Naive thymus-derived CD8-positive, alpha-beta T cell (primary cell): ENCODE data around the gene SDK2. TPM values are rescaled to one million over a fixed set of nuclear protein-coding genes. Genes with fewer than 3 reads are reported as not detected.

Experiments used
- ATAC-seq, 2 donors: fragments of 150-1000 bp; cut with Tn5 transposase in 1 of 2; sonication (Bioruptor Pico), chemical (Tn5 transposase) in 1 of 2; 1 replicate in 1 of 2; 2 replicates in 1 of 2; pipeline ENCODE4 v1.10.0; 2021; ENCODE audit warnings: mild to moderate bottlenecking in 2 of 2, moderate library complexity in 2 of 2
- POLR2A ChIA-PET: fragments of 350-600 bp; sonication (Branson Sonifier 250); formaldehyde crosslinking; loops from one replicate; lab custom pipeline; 2021; ENCODE audit warnings: antibody characterized with exemption; lab: Charles Lee
- DNase-seq, 10 donors: peaks; one replicate each; pipeline versions ENCODE4 v3.0.0 to v3.0.0-alpha.2; 2020 to 2022
- H3K27ac Mint-ChIP-seq, 10 donors: one replicate each; pipeline ENCODE4 v1.8.0; 2020 to 2022; ENCODE audit warnings: mild to moderate bottlenecking in 10 of 10, mixed read lengths in 10 of 10, moderate library complexity in 4 of 10, inconsistent platforms in 1 of 10
- H3K27me3 Mint-ChIP-seq, 5 donors: one replicate each; pipeline ENCODE4 v1.8.0; 2021 to 2022; ENCODE audit warnings: mixed read lengths in 5 of 5
- H3K36me3 Mint-ChIP-seq, 3 donors: one replicate each; pipeline ENCODE4 v1.8.0; 2020 to 2022; ENCODE audit warnings: mixed read lengths in 3 of 3, mild to moderate bottlenecking in 2 of 3, inconsistent platforms in 1 of 3
- H3K4me1 Mint-ChIP-seq, 4 donors: one replicate each; pipeline ENCODE4 v1.8.0; 2021 to 2022; ENCODE audit warnings: mixed read lengths in 4 of 4
- H3K4me3 Mint-ChIP-seq, 10 donors: one replicate each; pipeline ENCODE4 v1.8.0; 2020 to 2022; ENCODE audit warnings: mild to moderate bottlenecking in 10 of 10, mixed read lengths in 10 of 10, moderate library complexity in 6 of 10, inconsistent platforms in 1 of 10
- H3K9me3 Mint-ChIP-seq, 9 donors: one replicate each; pipeline ENCODE4 v1.8.0; 2020 to 2022; ENCODE audit warnings: mixed read lengths in 9 of 9, mild to moderate bottlenecking in 3 of 9, inconsistent platforms in 1 of 9, moderate library complexity in 1 of 9
- polyA plus RNA-seq, 3 donors: library from polyadenylated mRNA; unstranded; fragments of 300-500 nt; fragmentation: Illumina TruSeq; gene quantifications; one replicate each; pipeline ENCODE4 v1.2.3, GENCODE V29; 2021
- total RNA-seq, 8 experiments: library from RNA in 2 of 8; stranded (reverse) in 2 of 8; gene quantifications; one replicate each; pipeline ENCODE4 v1.2.3 and lab custom pipeline; 2021 to 2026

Gene SDK2
- total and polyA plus RNA-seq, 5 experiments from 2014 or later: 0.27 to 11.3 (median 4.2) TPM

GRCh38 chr17:73669771-73670170, 25.5 kb upstream of the SDK2 start:
- H3K9me3 Mint-ChIP-seq: peaks cover 0 to 20% (median 6%) of the 10 kb centered on the region in 9 donors
- no peak overlapping the region for H3K27ac Mint-ChIP-seq
- H3K36me3 Mint-ChIP-seq: peaks cover 0 to 6% (median 4%) of the 10 kb centered on the region in 3 donors
- peaks cover 0 to 2% (median 0%) of the 10 kb centered on the region in 5 donors for H3K27me3 Mint-ChIP-seq
- no peak overlapping the region for H3K4me3 Mint-ChIP-seq
- H3K4me1 Mint-ChIP-seq: peaks cover 23 to 28% (median 26%) of the 10 kb centered on the region in 4 donors
- no peak for ATAC-seq
- POLR2A ChIA-PET: no interaction called here
- no peak for DNase-seq

- Mint-ChIP-seq H3K4me1 (peaks cover 25 to 28% (median 26%) of the 10 kb centered on the region in 4 donors), H3K27ac (peak overlapping the region in 6 of 10 donors; percentile 2 to 86 (median 51)), H3K9me3 (peaks cover 0 to 20% (median 5%) of the 10 kb centered on the region in 9 donors), H3K4me3 (peak overlapping the region; percentile 20 to 82 (median 50)), H3K36me3 (peaks cover 0 to 6% (median 4%) of the 10 kb centered on the region in 3 donors), H3K27me3 (no peaks in the 10 kb centered on the region)
- DNase-seq (peak in 2 of 10 donors; percentile 24 to 35), ATAC-seq (peak; percentile 49 to 90)
- POLR2A ChIA-PET: no interaction called here
Measured at GRCh38 chr17:73667181-73667959, 23.1 kb upstream of the SDK2 start.

GRCh38 chr17:73663614-73664013, 19.4 kb upstream of the SDK2 start:
- Mint-ChIP-seq H3K36me3 (no peaks in the 10 kb centered on the region), H3K27me3 (peaks cover 0 to 2% (median 0%) of the 10 kb centered on the region in 5 donors), H3K9me3 (peaks cover 0 to 6% (median 0%) of the 10 kb centered on the region in 9 donors), H3K4me3 (no peak overlapping the region), H3K4me1 (peaks cover 25 to 28% (median 26%) of the 10 kb centered on the region in 4 donors), H3K27ac (peak overlapping the region in 1 of 10 donors; percentile 19)
- DNase-seq (no peak), ATAC-seq (no peak)
- POLR2A ChIA-PET: no interaction called here

DNA sequence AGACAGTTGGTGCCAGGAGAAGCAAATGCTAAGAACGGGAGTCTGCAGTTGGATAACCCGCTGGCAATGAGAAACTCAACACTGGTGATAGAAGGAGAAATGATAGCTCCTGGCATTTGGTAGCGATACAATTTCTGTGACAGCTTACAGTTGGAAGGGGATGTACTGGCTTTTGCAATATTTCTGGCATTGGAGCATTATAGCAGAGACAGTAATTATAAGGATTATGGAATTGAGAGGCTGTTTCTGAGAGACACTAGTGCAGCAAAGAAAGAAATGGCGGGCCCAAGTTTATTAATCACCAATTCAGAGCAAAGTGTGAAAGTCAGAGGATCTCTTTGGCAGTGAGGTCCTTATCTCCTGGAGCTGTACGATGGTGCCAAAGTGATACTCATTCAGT, 16.1 kb upstream of the SDK2 start:
- Mint-ChIP-seq H3K9me3 (peaks cover 0 to 6% (median 0%) of the 10 kb centered on the region in 9 donors), H3K36me3 (no peaks in the 10 kb centered on the region), H3K27me3 (peaks cover 0 to 2% (median 0%) of the 10 kb centered on the region in 5 donors), H3K4me3 (no peak overlapping the region), H3K4me1 (peaks cover 4 to 7% (median 5%) of the 10 kb centered on the region in 4 donors), H3K27ac (no peak overlapping the region)
- POLR2A ChIA-PET: interaction anchor here (0.5 to 0.6 kb wide), 2 partner anchors 40 to 134 kb away, joined by 4 read pairs; no protein-coding TSS in a partner anchor
- DNase-seq (no peak), ATAC-seq (no peak)

DNA sequence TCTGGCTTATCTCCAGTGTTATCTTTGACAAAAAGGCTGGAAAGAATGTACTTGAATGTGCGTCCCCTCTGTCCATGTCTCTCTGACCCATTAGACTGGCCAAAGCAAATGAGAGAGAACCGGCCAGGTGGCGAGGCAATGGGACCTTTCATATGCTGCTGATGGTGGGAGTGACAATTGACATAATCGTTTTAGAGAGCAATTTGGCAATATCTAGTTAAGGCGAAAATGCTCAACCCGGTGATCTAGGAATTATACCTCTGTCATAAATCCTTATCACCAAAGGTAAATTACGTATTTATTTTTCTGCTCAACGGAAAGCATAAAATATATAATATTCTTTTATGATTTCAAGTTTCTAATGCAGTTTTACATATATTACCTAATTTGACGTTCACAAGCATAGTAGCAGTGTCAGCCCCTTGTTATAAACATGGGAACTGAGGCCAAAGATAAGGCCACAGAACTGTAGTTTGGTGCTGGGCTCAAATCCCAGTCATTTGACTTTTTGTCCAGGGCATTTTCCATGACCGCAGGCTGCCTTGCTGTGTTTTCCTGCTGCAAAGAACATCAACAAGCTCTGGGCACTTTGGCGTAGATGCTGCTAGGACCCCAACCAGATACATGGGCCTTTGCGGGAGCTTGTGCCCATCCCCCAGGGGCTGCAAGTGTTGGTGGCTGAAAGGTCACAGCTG, 14.7 kb upstream of the SDK2 start:
- Mint-ChIP-seq H3K27ac (no peak overlapping the region), H3K36me3 (peaks cover 0 to 11% (median 8%) of the 10 kb centered on the region in 3 donors), H3K9me3 (peaks cover 0 to 16% (median 10%) of the 10 kb centered on the region in 9 donors), H3K4me1 (peaks cover 3 to 6% (median 5%) of the 10 kb centered on the region in 4 donors), H3K27me3 (peaks cover 0 to 2% (median 0%) of the 10 kb centered on the region in 5 donors), H3K4me3 (no peak overlapping the region)
- POLR2A ChIA-PET: no interaction called here
- DNase-seq: no peak
- no peak for ATAC-seq

GRCh38 chr17:73657473-73658116, 13.3 kb upstream of the SDK2 start:
- DNase-seq (no peak), ATAC-seq (peak in 1 of 2 donors; percentile 27)
- peaks cover 0 to 26% (median 16%) of the 10 kb centered on the region in 9 donors for H3K9me3 Mint-ChIP-seq
- H3K36me3 Mint-ChIP-seq: peaks cover 0 to 18% (median 15%) of the 10 kb centered on the region in 3 donors
- H3K27ac Mint-ChIP-seq: no peak overlapping the region
- peaks cover 6 to 15% (median 8%) of the 10 kb centered on the region in 4 donors for H3K4me1 Mint-ChIP-seq
- peaks cover 0 to 2% (median 0%) of the 10 kb centered on the region in 5 donors for H3K27me3 Mint-ChIP-seq
- POLR2A ChIA-PET: no interaction called here
- peak overlapping the region in 1 of 10 donors; percentile 20 for H3K4me3 Mint-ChIP-seq

DNA sequence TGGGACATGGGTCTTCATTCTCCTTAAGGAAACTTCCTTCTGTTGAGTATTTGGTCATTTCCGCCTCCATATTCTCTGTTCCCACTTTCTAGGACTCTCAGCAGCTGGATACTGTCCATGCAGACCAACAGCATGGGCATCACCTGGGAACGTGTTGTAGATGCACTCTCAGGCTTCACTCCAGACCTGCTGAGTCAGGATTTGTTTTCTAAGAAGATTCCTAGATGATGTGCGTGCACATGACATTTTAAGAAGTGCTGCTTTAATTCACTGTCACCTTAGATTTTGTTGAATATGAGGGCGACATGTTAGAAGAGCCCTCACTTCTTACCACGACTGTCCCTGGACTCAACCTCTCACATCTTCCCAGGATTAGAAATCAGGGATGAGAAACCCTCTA, 10.0 kb upstream of the SDK2 start:
- ATAC-seq: no peak

DNA sequence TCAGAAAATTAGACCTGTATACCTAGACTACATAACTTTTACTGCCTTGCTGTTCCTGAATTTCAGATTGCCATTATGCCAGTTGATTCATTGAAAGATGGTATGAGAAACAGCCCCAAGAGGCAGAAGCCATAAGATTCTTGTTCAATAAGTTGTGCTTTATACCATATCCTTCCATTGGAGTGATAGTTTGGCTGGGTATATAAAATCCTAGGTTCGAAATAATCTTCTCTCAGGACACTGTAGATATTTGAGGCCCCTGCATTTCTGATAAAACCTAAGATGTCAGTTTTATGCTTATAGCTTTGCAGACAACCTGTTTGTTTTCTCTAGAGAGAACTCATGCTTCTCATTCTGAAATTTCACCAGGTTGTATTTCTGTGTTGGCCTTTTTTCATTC, 9.6 kb upstream of the SDK2 start:
- peaks cover 0 to 26% (median 16%) of the 10 kb centered on the region in 9 donors for H3K9me3 Mint-ChIP-seq
- POLR2A ChIA-PET: no interaction called here

More for the DNA sequence above, 10.0 kb upstream of the SDK2 start:
- Mint-ChIP-seq H3K4me3 (no peak overlapping the region), H3K9me3 (peaks cover 0 to 26% (median 16%) of the 10 kb centered on the region in 9 donors), H3K4me1 (peaks cover 8 to 22% (median 10%) of the 10 kb centered on the region in 4 donors), H3K27ac (no peak overlapping the region), H3K36me3 (peaks cover 0 to 18% (median 15%) of the 10 kb centered on the region in 3 donors), H3K27me3 (no peaks in the 10 kb centered on the region)
- no peak for DNase-seq
- POLR2A ChIA-PET: no interaction called here

DNA sequence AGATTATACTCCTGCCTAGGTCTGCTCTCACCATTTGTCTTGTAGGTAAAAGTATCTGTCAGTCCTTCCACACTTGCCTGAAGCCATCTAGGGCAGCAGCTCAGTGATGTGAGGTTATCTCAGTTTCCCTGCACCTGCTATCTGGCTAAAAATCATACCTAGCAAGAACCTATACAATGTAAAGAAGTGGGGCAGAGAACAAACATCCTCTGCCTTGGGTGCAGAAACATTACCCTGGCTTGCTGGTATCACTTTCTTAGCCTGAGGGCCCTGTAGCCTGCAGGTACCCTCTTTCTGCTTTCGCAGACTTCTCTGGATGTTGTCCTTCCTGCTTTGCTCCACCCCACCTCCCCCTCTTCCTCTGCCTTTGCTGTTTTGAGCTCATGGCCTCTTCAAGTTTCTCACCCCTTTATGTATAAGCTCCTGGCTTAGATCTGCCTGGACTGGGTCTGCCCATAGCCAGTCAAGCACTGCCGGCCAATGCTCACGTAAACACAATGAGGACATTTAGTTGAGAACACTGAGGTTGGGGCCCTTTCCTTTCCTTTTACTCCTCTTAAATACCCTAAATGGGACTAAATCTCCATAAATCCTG, 8.7 kb upstream of the SDK2 start:
- no peak for ATAC-seq
- H3K4me3 Mint-ChIP-seq: no peak overlapping the region
- peaks cover 0 to 26% (median 16%) of the 10 kb centered on the region in 9 donors for H3K9me3 Mint-ChIP-seq
- no peak for DNase-seq
- peak overlapping the region in 1 of 10 donors; percentile 57 for H3K27ac Mint-ChIP-seq
- H3K36me3 Mint-ChIP-seq: peaks cover 0 to 18% (median 15%) of the 10 kb centered on the region in 3 donors
- H3K27me3 Mint-ChIP-seq: peaks cover 0 to 3% (median 0%) of the 10 kb centered on the region in 5 donors
- peaks cover 8 to 22% (median 10%) of the 10 kb centered on the region in 4 donors for H3K4me1 Mint-ChIP-seq
- POLR2A ChIA-PET: no interaction called here

More for the DNA sequence above, 9.6 kb upstream of the SDK2 start:
- Mint-ChIP-seq H3K4me3 (peak overlapping the region in 1 of 10 donors; percentile 13), H3K4me1 (peaks cover 8 to 22% (median 10%) of the 10 kb centered on the region in 4 donors), H3K36me3 (peaks cover 0 to 18% (median 15%) of the 10 kb centered on the region in 3 donors), H3K27me3 (no peaks in the 10 kb centered on the region), H3K27ac (peak overlapping the region in 1 of 10 donors; percentile 57)
- no peak for ATAC-seq
- DNase-seq: no peak

GRCh38 chr17:73650617-73651200, 6.5 kb upstream of the SDK2 start:
- POLR2A ChIA-PET: no interaction called here
- ATAC-seq (no peak), DNase-seq (no peak)
- H3K27me3 Mint-ChIP-seq: peaks cover 0 to 25% (median 2%) of the 10 kb centered on the region in 5 donors
- peaks cover 3 to 23% (median 13%) of the 10 kb centered on the region in 4 donors for H3K4me1 Mint-ChIP-seq
- H3K27ac Mint-ChIP-seq: peak overlapping the region in 1 of 10 donors; percentile 3
- H3K4me3 Mint-ChIP-seq: no peak overlapping the region
- peaks cover 0 to 26% (median 14%) of the 10 kb centered on the region in 9 donors for H3K9me3 Mint-ChIP-seq
- H3K36me3 Mint-ChIP-seq: peaks cover 0 to 18% (median 15%) of the 10 kb centered on the region in 3 donors

- POLR2A ChIA-PET: no interaction called here
- Mint-ChIP-seq H3K9me3 (peaks cover 0 to 22% (median 13%) of the 10 kb centered on the region in 9 donors), H3K4me3 (no peak overlapping the region), H3K27me3 (peaks cover 0 to 25% (median 2%) of the 10 kb centered on the region in 5 donors), H3K4me1 (peaks cover 3 to 23% (median 13%) of the 10 kb centered on the region in 4 donors), H3K27ac (peak overlapping the region in 2 of 10 donors; percentile 22 to 25), H3K36me3 (peaks cover 0 to 18% (median 15%) of the 10 kb centered on the region in 3 donors)
- DNase-seq (peak in 2 of 10 donors; percentile 12 to 24), ATAC-seq (no peak)
Measured at GRCh38 chr17:73650140-73650539, 5.9 kb upstream of the SDK2 start.
